A549 (cell line): ENCODE results near the gene GPLD1. TPM values are rescaled to one million over a fixed set of nuclear protein-coding genes. Genes with fewer than 3 reads are reported as not detected.

Source experiments
- ATAC-seq, 2 experiments: fragments of 200-7000 bp in 1 of 2; fragments of >200 bp in 1 of 2; cut with Nextera tagmentation in 1 of 2; cut with Tn5 transposase in 1 of 2; 3 replicates each; pipeline versions ENCODE4 v1.8.0 to v1.9.1; 2018 to 2020; ENCODE audit warnings: mild to moderate bottlenecking in 1 of 2, moderate library complexity in 1 of 2
- CTCF ChIA-PET: fragments of 300-600 bp; sonication (Branson Sonifier 250); formaldehyde crosslinking; extraction: SDS; loops from one replicate; lab custom pipeline; 2021; ENCODE audit warnings: antibody characterized with exemption, inconsistent platforms; lab: Yijun Ruan, JAX
- POLR2A ChIA-PET: fragments of 350-600 bp; formaldehyde crosslinking; extraction: SDS; loops from one replicate; lab custom pipeline; 2021; ENCODE audit warnings: antibody characterized with exemption, inconsistent platforms; lab: Yijun Ruan, JAX
- DNase-seq, 2 experiments: peaks; one replicate each; pipeline versions ENCODE4 v3.0.0 to v3.0.0-alpha.2; 2011 to 2016; ENCODE audit warnings: low read depth in 1 of 2, low spot score in 1 of 2
- FAIRE-seq: peaks from 2 replicates; lab custom pipeline; 2011; peaks lifted over from hg19 to GRCh38; lab: Jason Lieb, UNC
- H3K27ac ChIP-seq, 2 experiments: fragments of >200 bp; sonication (Bioruptor Twin); formaldehyde crosslinking; 3 replicates each; pipeline ENCODE4 v1.5.1; 2016 to 2017
- H3K4me1 ChIP-seq: fragments of >200 bp; sonication (Bioruptor Twin); formaldehyde crosslinking; 3 replicates; pipeline ENCODE4 v1.6.1; 2016
- H3K4me2 ChIP-seq: fragments of >200 bp; sonication (Bioruptor Twin); formaldehyde crosslinking; 3 replicates; pipeline ENCODE4 v1.6.1; 2016
- H3K4me3 ChIP-seq: fragments of >200 bp; sonication (Bioruptor Twin); formaldehyde crosslinking; 3 replicates; pipeline ENCODE4 v1.5.1; 2016
- H3K9me3 ChIP-seq: fragments of >200 bp; sonication (Bioruptor Twin); formaldehyde crosslinking; 3 replicates; pipeline ENCODE4 v1.6.1; 2016
- CBX2 ChIP-seq: fragments of 200-600 bp; sonication (generic); IDR thresholded peaks from 2 replicates; pipeline ENCODE4 v1.6.1; 2016; ENCODE audit warnings: low read depth, mild to moderate bottlenecking, borderline replicate concordance
- CHD2 ChIP-seq: fragments of 150-350 bp; IDR thresholded peaks from 2 replicates; pipeline ENCODE4 v1.6.1; 2014; ENCODE audit warnings: low read length; ENCODE audit not compliant: partially characterized antibody
- CTCF ChIP-seq: fragments of >200 bp; sonication (Bioruptor Twin); formaldehyde crosslinking; IDR thresholded peaks from 3 replicates; pipeline ENCODE4 v1.5.1; 2016
- ESRRA ChIP-seq: fragments of 150-350 bp; IDR thresholded peaks from 2 replicates; pipeline ENCODE4 v1.6.1; 2014; ENCODE audit warnings: mild to moderate bottlenecking, low read length, borderline replicate concordance
- FOSL2 ChIP-seq, 2 experiments: fragments of 450-650 bp in 1 of 2; fragments of >200 bp in 1 of 2; sonication (Bioruptor Twin) in 1 of 2; formaldehyde crosslinking; IDR thresholded peaks; 2 replicates each; pipeline versions ENCODE4 v1.5.0 to v1.6.1; 2016 to 2020; ENCODE audit warnings: mild to moderate bottlenecking in 1 of 2, moderate library complexity in 1 of 2
- GATA3 ChIP-seq: IDR thresholded peaks from 2 replicates; pipeline ENCODE4 v1.6.1; 2012; ENCODE audit warnings: borderline replicate concordance
- HES2 ChIP-seq: fragments of >200 bp; sonication (Bioruptor Twin); formaldehyde crosslinking; IDR thresholded peaks from 2 replicates; pipeline ENCODE4 v1.6.1; 2016
- HMGXB4 ChIP-seq: fragments of 250-450 bp; sonication (Bioruptor Pico); IDR thresholded peaks from 2 replicates; pipeline ENCODE4 v1.5.0; 2021; ENCODE audit warnings: mild to moderate bottlenecking, moderate library complexity, borderline replicate concordance
- HOXB5 ChIP-seq: fragments of 250-450 bp; sonication (Bioruptor Pico); IDR thresholded peaks from 2 replicates; pipeline ENCODE4 v1.5.0; 2020; ENCODE audit warnings: mild to moderate bottlenecking, moderate library complexity
- JUN ChIP-seq, 2 experiments: fragments of >200 bp; sonication (Bioruptor Twin); formaldehyde crosslinking; IDR thresholded peaks; 2 replicates in 1 of 2; 3 replicates in 1 of 2; pipeline ENCODE4 v1.6.1; 2016 to 2017
- KDM1A ChIP-seq: fragments of 200-600 bp; sonication (generic); IDR thresholded peaks from 2 replicates; pipeline ENCODE4 v1.6.1; 2016; ENCODE audit warnings: low read depth, mild to moderate bottlenecking
- MAX ChIP-seq: IDR thresholded peaks from 2 replicates; pipeline ENCODE4 v1.6.1; 2012
- MYC ChIP-seq: IDR thresholded peaks from 2 replicates; pipeline ENCODE4 v1.6.1; 2012; ENCODE audit warnings: mild to moderate bottlenecking, inconsistent platforms, low read length, improper control_type of control experiment, borderline replicate concordance
- POLR2A ChIP-seq: IDR thresholded peaks from 2 replicates; pipeline ENCODE4 v1.6.1; 2012; ENCODE audit warnings: mild to moderate bottlenecking, low read length
- RARB ChIP-seq: fragments of 250-450 bp; sonication (Bioruptor Pico); IDR thresholded peaks from 2 replicates; pipeline ENCODE4 v1.8.0; 2021; ENCODE audit warnings: mild to moderate bottlenecking, moderate library complexity
- RCOR1 ChIP-seq: fragments of 150-350 bp; IDR thresholded peaks from 2 replicates; pipeline ENCODE4 v1.6.1; 2014; ENCODE audit warnings: antibody characterized with exemption, low read length, low read depth
- RFX5 ChIP-seq: fragments of 450-650 bp; IDR thresholded peaks from 2 replicates; pipeline ENCODE4 v1.7.1; 2014; ENCODE audit warnings: antibody characterized with exemption, mild to moderate bottlenecking, moderate library complexity
- RNF2 ChIP-seq: fragments of 200-600 bp; sonication (generic); IDR thresholded peaks from 2 replicates; pipeline ENCODE4 v1.6.1; 2016; ENCODE audit warnings: low read depth, mild to moderate bottlenecking, antibody characterized with exemption, moderate library complexity, borderline replicate concordance
- SREBF2 ChIP-seq: fragments of 450-650 bp; IDR thresholded peaks from 2 replicates; pipeline ENCODE4 v1.6.1; 2014; ENCODE audit warnings: mild to moderate bottlenecking, moderate library complexity
- TFCP2L1 ChIP-seq: fragments of 250-450 bp; sonication (Bioruptor Pico); IDR thresholded peaks from 2 replicates; pipeline ENCODE4 v1.5.0; 2021; ENCODE audit warnings: mild to moderate bottlenecking
- TP53 ChIP-seq: fragments of 250-450 bp; sonication (Bioruptor Pico); IDR thresholded peaks from 2 replicates; pipeline ENCODE4 v1.5.0; 2021; ENCODE audit warnings: mild to moderate bottlenecking, moderate library complexity
- ZC3H11A ChIP-seq: fragments of 450-650 bp; IDR thresholded peaks from 2 replicates; pipeline ENCODE4 v1.6.1; 2014; ENCODE audit warnings: antibody characterized with exemption, mild to moderate bottlenecking
- ZSCAN20 ChIP-seq: fragments of 250-450 bp; sonication (Bioruptor Pico); IDR thresholded peaks from 2 replicates; pipeline ENCODE4 v1.8.0; 2022; ENCODE audit warnings: mild to moderate bottlenecking, moderate library complexity
- WGBS: methylation state at CpG from one replicate; pipeline ENCODE4 v1.1.6; 2017; ENCODE audit errors: missing lambda C conversion rate; 5-methylcytosine and 5-hydroxymethylcytosine counted together
- polyA plus RNA-seq, 4 experiments: library from polyadenylated mRNA; depleted of rRNA in 3 of 4; stranded (reverse); fragments of >200 nt; fragmentation: RNase III in 1 of 4; extraction: RNeasy Plus Mini Kit Qiagen cat#74134 plus additional on column Dnase treatment in 1 of 4; gene quantifications; 2 replicates in 3 of 4; 3 replicates in 1 of 4; pipeline ENCODE4 v1.2.3, GENCODE V29; 2011 to 2017
- TF ChIP-seq, protein P1 (sequence below): fragments of 450-650 bp; IDR thresholded peaks from 2 replicates; pipeline ENCODE4 v1.6.1; 2014; ENCODE audit warnings: antibody characterized with exemption
- TF ChIP-seq, protein P2 (sequence below): fragments of 200-600 bp; sonication (generic); IDR thresholded peaks from 2 replicates; pipeline ENCODE4 v1.6.1; 2016; ENCODE audit warnings: antibody characterized with exemption, mild to moderate bottlenecking, moderate library complexity

GPLD1 gene
- polyA plus RNA-seq, 2 of the 4 experiments (the other 2 are of a cell fraction) = 1.3 to 2.6 TPM

GRCh38 chr6:24448396-24448795, 41.0 kb downstream of the GPLD1 start:
- TF ChIP-seq POLR2A (no peak), HOXB5 (no peak), RFX5 (no peak), ESRRA (no peak), ZSCAN20 (CRISPR knock-in tag) (no peak), GATA3 (no peak), CTCF (no peak), ZC3H11A (no peak), CBX2 (no peak), TP53 (CRISPR knock-in tag) (no peak), SREBF2 (no peak)
- TF ChIP-seq, protein P1, sequence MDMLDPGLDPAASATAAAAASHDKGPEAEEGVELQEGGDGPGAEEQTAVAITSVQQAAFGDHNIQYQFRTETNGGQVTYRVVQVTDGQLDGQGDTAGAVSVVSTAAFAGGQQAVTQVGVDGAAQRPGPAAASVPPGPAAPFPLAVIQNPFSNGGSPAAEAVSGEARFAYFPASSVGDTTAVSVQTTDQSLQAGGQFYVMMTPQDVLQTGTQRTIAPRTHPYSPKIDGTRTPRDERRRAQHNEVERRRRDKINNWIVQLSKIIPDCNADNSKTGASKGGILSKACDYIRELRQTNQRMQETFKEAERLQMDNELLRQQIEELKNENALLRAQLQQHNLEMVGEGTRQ = no peak
- no peak overlapping the region for H3K4me2 ChIP-seq
- no peak for FAIRE-seq
- no peak overlapping the region for H3K27ac ChIP-seq
- ChIA-PET CTCF (no interaction called here), POLR2A (no interaction called here)
- no peak overlapping the region for H3K4me3 ChIP-seq
- DNase-seq = no peak
- H3K9me3 ChIP-seq = no peaks in the 10 kb centered on the region
- ATAC-seq = no peak
- H3K4me1 ChIP-seq = no peaks in the 10 kb centered on the region
- 58% methylated on average over 4 of the region's 4 CpGs for WGBS

DNA sequence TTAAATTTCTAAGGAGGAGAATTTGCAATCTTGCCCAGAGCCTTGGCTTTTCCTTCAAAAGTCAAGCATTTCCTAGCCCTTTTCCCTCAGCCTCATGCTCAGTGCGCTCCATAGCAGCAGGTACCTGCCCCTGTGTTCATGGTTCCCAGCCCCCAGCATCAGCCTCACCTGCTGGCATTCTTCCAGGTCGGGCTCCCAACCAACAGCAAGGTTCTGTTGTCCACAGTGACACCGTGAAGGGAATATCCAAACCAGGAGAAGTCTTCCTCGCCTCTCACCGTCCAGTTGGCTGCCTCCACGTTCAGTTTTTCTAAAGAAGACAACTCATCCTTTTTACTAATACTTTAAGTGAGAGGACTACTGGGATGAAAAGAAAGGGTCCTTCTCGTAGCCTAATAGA, 42.7 kb downstream of the GPLD1 start:
- TF ChIP-seq, protein P1 = no peak
- TF ChIP-seq HES2 (no peak), RARB (CRISPR knock-in tag) (no peak), MYC (no peak)
- Histone ChIP-seq H3K4me1 (no peaks in the 10 kb centered on the region), H3K27ac (no peak overlapping the region), H3K9me3 (no peaks in the 10 kb centered on the region), H3K4me3 (no peak overlapping the region), H3K4me2 (no peak overlapping the region)
- DNase-seq (no peak), FAIRE-seq (no peak), ATAC-seq (no peak)
- 66% methylated on average over 7 of the region's 7 CpGs for WGBS
- ChIA-PET CTCF (no interaction called here), POLR2A (no interaction called here)

- no peak for ATAC-seq
- CTCF ChIA-PET = no interaction called here
- no peak for TF ChIP-seq CHD2
- no peak for TF ChIP-seq RFX5
- no peak for TF ChIP-seq KDM1A
- no peak for TF ChIP-seq HMGXB4 (CRISPR knock-in tag)
- no peak for TF ChIP-seq POLR2A
- no peak for TF ChIP-seq SREBF2
- no peak for TF ChIP-seq FOSL2 (IDR thresholded peaks at IDR 0.05)
- TF ChIP-seq FOSL2 (CRISPR knock-in tag; IDR thresholded peaks at IDR 0.05) = no peak
- no peak for TF ChIP-seq TFCP2L1
- no peak for TF ChIP-seq RCOR1
- TF ChIP-seq MAX = no peak
- no peak for TF ChIP-seq JUN (IDR thresholded peaks at IDR 0.05)
- TF ChIP-seq, protein P2, sequence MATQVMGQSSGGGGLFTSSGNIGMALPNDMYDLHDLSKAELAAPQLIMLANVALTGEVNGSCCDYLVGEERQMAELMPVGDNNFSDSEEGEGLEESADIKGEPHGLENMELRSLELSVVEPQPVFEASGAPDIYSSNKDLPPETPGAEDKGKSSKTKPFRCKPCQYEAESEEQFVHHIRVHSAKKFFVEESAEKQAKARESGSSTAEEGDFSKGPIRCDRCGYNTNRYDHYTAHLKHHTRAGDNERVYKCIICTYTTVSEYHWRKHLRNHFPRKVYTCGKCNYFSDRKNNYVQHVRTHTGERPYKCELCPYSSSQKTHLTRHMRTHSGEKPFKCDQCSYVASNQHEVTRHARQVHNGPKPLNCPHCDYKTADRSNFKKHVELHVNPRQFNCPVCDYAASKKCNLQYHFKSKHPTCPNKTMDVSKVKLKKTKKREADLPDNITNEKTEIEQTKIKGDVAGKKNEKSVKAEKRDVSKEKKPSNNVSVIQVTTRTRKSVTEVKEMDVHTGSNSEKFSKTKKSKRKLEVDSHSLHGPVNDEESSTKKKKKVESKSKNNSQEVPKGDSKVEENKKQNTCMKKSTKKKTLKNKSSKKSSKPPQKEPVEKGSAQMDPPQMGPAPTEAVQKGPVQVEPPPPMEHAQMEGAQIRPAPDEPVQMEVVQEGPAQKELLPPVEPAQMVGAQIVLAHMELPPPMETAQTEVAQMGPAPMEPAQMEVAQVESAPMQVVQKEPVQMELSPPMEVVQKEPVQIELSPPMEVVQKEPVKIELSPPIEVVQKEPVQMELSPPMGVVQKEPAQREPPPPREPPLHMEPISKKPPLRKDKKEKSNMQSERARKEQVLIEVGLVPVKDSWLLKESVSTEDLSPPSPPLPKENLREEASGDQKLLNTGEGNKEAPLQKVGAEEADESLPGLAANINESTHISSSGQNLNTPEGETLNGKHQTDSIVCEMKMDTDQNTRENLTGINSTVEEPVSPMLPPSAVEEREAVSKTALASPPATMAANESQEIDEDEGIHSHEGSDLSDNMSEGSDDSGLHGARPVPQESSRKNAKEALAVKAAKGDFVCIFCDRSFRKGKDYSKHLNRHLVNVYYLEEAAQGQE = no peak
- TF ChIP-seq ESRRA = no peak
- TF ChIP-seq RNF2 = no peak
Observed at GRCh38 chr6:24445704-24446103, 43.7 kb downstream of the GPLD1 start.

More at GRCh38 chr6:24445704-24446103, 43.7 kb downstream of the GPLD1 start:
- no peak overlapping the region for H3K4me3 ChIP-seq
- POLR2A ChIA-PET = no interaction called here
- no peak for FAIRE-seq
- DNase-seq = no peak
- no peak overlapping the region for H3K27ac ChIP-seq
- WGBS = 88% methylated on average over 2 of the region's 4 CpGs
- no peak overlapping the region for H3K4me2 ChIP-seq
- H3K9me3 ChIP-seq = no peaks in the 10 kb centered on the region
- H3K4me1 ChIP-seq = no peaks in the 10 kb centered on the region
